Spleen (tissue), 7 donors: ENCODE results near the gene RBPMS2.

Source experiments
- CTCF ChIP-seq, 11 experiments: fragments of 200-600 bp in 7 of 11; fragments of 450-650 bp in 4 of 11; sonication (generic) in 4 of 11; IDR thresholded peaks in 8 of 11; conservative IDR thresholded peaks in 3 of 11; 1 replicate in 7 of 11; 2 replicates in 4 of 11; pipeline versions ENCODE4 v1.4.0 to v1.8.0; 2016 to 2021; ENCODE audit warnings: antibody characterized with exemption in 11 of 11, inconsistent platforms in 4 of 11, mild to moderate bottlenecking in 1 of 11
- POLR2AphosphoS5 ChIP-seq, 3 donors: sonication (generic); formaldehyde crosslinking; IDR thresholded peaks; one replicate each; pipeline ENCODE4 v1.5.1; 2017; ENCODE audit warnings: antibody characterized with exemption in 3 of 3
- donor health status: DM: no; HTN: no; CAD: no; lungs with moderate emphysema.
- donor health status: DM: no; HTN: no; CAD: no.
- donor health status: DM: no; HTN: no; CAD: no.

DNA sequence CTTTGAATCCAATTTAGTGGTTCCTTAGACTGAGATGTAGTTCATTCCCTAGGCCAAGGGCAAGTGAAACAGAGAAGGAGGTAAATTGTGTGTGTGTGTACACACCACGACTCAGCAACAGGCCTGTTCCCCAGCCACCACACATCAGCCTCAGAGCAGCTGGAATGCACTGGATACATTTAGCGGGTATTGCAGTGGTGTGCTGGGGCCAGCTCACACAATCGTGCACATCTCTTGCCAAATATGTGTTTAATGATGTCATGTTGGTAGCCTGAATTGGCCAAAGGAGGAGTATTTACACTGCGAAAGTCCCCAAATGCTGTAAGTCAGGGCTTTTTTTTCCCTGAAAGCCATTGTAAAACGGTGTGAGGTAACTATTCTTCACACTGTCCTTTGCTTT is 82.3 kb downstream of the RBPMS2 start:
- peak in 1 of 3 donors; percentile 65 for TF ChIP-seq POLR2AphosphoS5 (IDR thresholded peaks at IDR 0.05)
- no peak for TF ChIP-seq CTCF (IDR thresholded peaks at IDR 0.05 in 8 of 11, conservative IDR thresholded peaks at IDR 0.05 in 3 of 11)
